Skeletal muscle satellite cell (primary cell): ENCODE data around the gene PCNA.
"Not testable (repeated sequence)": the region's sequence is repeated elsewhere in the genome, so short reads cannot be mapped to it uniquely, and the experiment has no call there.

Source experiments
- H3K27me3 ChIP-seq: 2 replicates; pipeline ENCODE4 v1.7.0; 2013; ENCODE audit warnings: low read length; ENCODE audit not compliant: control insufficient read depth, insufficient read depth
- H3K36me3 ChIP-seq: 2 replicates; pipeline ENCODE4 v1.7.0; 2013; ENCODE audit warnings: mild to moderate bottlenecking, control low read depth, low read length; ENCODE audit not compliant: insufficient read depth
- H3K4me1 ChIP-seq: 2 replicates; pipeline ENCODE4 v1.7.0; 2013; ENCODE audit warnings: low read length; ENCODE audit not compliant: control insufficient read depth, insufficient read depth
- H3K4me2 ChIP-seq: 2 replicates; pipeline ENCODE4 v1.7.0; 2013; ENCODE audit warnings: mild to moderate bottlenecking, low read length
- H3K4me3 ChIP-seq: 2 replicates; pipeline ENCODE4 v1.7.0; 2013; ENCODE audit warnings: low read length
- H3K9ac ChIP-seq: 2 replicates; pipeline ENCODE4 v1.7.0; 2013; ENCODE audit warnings: mild to moderate bottlenecking, low read depth, low read length, moderate library complexity
- H3K9me3 ChIP-seq: replicated peaks from 2 replicates; pipeline ENCODE4 v1.7.0; 2013; ENCODE audit warnings: mild to moderate bottlenecking, control low read depth, low read length

The PCNA gene

GRCh38 chr20:5073660-5074231 lies 46.0 kb downstream of the PCNA start:
- H3K9ac ChIP-seq: peak overlapping the region; percentile 48
- no peaks in the 10 kb centered on the region for H3K9me3 ChIP-seq
- H3K4me1 ChIP-seq: peaks cover 14% of the 10 kb centered on the region
- H3K27me3 ChIP-seq: no peaks in the 10 kb centered on the region
- H3K36me3 ChIP-seq: no peaks in the 10 kb centered on the region
- H3K4me2 ChIP-seq: peak overlapping the region; percentile 20
- no peak overlapping the region for H3K4me3 ChIP-seq

GRCh38 chr20:5072756-5073659 lies 46.8 kb downstream of the PCNA start:
- H3K9ac ChIP-seq: peak overlapping the region; percentile 48

GRCh38 chr20:5071942-5072341 lies 47.8 kb downstream of the PCNA start:
- H3K9me3 ChIP-seq, H3K27me3 ChIP-seq, H3K9ac ChIP-seq, H3K4me3 ChIP-seq, H3K4me2 ChIP-seq, H3K36me3 ChIP-seq: not testable (repeated sequence)
- H3K4me1 ChIP-seq: peaks cover 14% of the 10 kb centered on the region

More at GRCh38 chr20:5072756-5073659, 46.8 kb downstream of the PCNA start:
- Histone ChIP-seq H3K9me3 (no peaks in the 10 kb centered on the region), H3K27me3 (no peaks in the 10 kb centered on the region), H3K4me3 (no peak overlapping the region), H3K36me3 (no peaks in the 10 kb centered on the region), H3K4me2 (peak overlapping the region; percentile 20), H3K4me1 (peaks cover 14% of the 10 kb centered on the region)

- H3K4me3 ChIP-seq: no peak overlapping the region
- no peak overlapping the region for H3K4me2 ChIP-seq
- H3K9me3 ChIP-seq: no peaks in the 10 kb centered on the region
- H3K4me1 ChIP-seq: peaks cover 26% of the 10 kb centered on the region
- no peak overlapping the region for H3K9ac ChIP-seq
- no peaks in the 10 kb centered on the region for H3K27me3 ChIP-seq
- no peaks in the 10 kb centered on the region for H3K36me3 ChIP-seq
Measured at GRCh38 chr20:5070570-5070969, 49.2 kb downstream of the PCNA start.

- H3K9ac ChIP-seq: no peak overlapping the region
- no peak overlapping the region for H3K4me3 ChIP-seq
- peaks cover 31% of the 10 kb centered on the region for H3K4me1 ChIP-seq
- no peaks in the 10 kb centered on the region for H3K36me3 ChIP-seq
- no peaks in the 10 kb centered on the region for H3K9me3 ChIP-seq
- H3K4me2 ChIP-seq: no peak overlapping the region
- H3K27me3 ChIP-seq: no peaks in the 10 kb centered on the region
Measured at GRCh38 chr20:5070081-5070480, 49.7 kb downstream of the PCNA start.

GRCh38 chr20:5069141-5069806 lies 50.5 kb downstream of the PCNA start:
- Histone ChIP-seq H3K4me3 (no peak overlapping the region), H3K27me3 (no peaks in the 10 kb centered on the region), H3K9me3 (no peaks in the 10 kb centered on the region), H3K4me2 (no peak overlapping the region), H3K4me1 (peaks cover 32% of the 10 kb centered on the region), H3K36me3 (no peaks in the 10 kb centered on the region), H3K9ac (no peak overlapping the region)

- no peak overlapping the region for H3K4me3 ChIP-seq
- H3K4me1 ChIP-seq: peaks cover 21% of the 10 kb centered on the region
Measured at GRCh38 chr20:5067877-5068645, 51.7 kb downstream of the PCNA start.

GRCh38 chr20:5065879-5066383 lies 53.8 kb downstream of the PCNA start:
- Histone ChIP-seq H3K9me3 (no peaks in the 10 kb centered on the region), H3K4me2 (peak overlapping the region; percentile 41), H3K36me3 (no peaks in the 10 kb centered on the region), H3K9ac (peak overlapping the region; percentile 72), H3K4me1 (peaks cover 20% of the 10 kb centered on the region), H3K27me3 (no peaks in the 10 kb centered on the region), H3K4me3 (peak overlapping the region; percentile 10)

More at GRCh38 chr20:5067877-5068645, 51.7 kb downstream of the PCNA start:
- H3K36me3 ChIP-seq: no peaks in the 10 kb centered on the region
- H3K9me3 ChIP-seq: no peaks in the 10 kb centered on the region
- no peaks in the 10 kb centered on the region for H3K27me3 ChIP-seq
- no peak overlapping the region for H3K4me2 ChIP-seq
- H3K9ac ChIP-seq: no peak overlapping the region

- Histone ChIP-seq H3K9ac (peak overlapping the region; percentile 72), H3K4me3 (peak overlapping the region; percentile 10), H3K4me1 (peaks cover 20% of the 10 kb centered on the region), H3K27me3 (no peaks in the 10 kb centered on the region), H3K4me2 (peak overlapping the region; percentile 41), H3K36me3 (no peaks in the 10 kb centered on the region), H3K9me3 (no peaks in the 10 kb centered on the region)
Measured at GRCh38 chr20:5065166-5065878, 54.4 kb downstream of the PCNA start.
